Lower lobe of right lung (tissue), 2 donors: ENCODE data around the gene HLA-DRB1. TPM values are rescaled to one million over a fixed set of nuclear protein-coding genes. Genes with fewer than 3 reads are reported as not detected.

Source experiments
- ATAC-seq, 2 donors: fragments of 200-7000 bp; cut with Tn5 transposase; one replicate each; pipeline ENCODE4 v1.9.1; 2020 to 2022; ENCODE audit warnings: mild to moderate bottlenecking in 2 of 2, moderate library complexity in 2 of 2
- DNase-seq: peaks from one replicate; pipeline ENCODE4 v3.0.0-alpha.2; 2020
- H3K27ac ChIP-seq: fragments of 200-600 bp; one replicate; pipeline ENCODE4 v1.8.0; 2022
- H3K27me3 ChIP-seq: fragments of 200-600 bp; one replicate; pipeline ENCODE4 v1.8.0; 2022; ENCODE audit warnings: low read depth
- H3K36me3 ChIP-seq: fragments of 200-600 bp; one replicate; pipeline ENCODE4 v1.8.0; 2022; ENCODE audit warnings: mild to moderate bottlenecking
- H3K4me1 ChIP-seq: fragments of 200-600 bp; one replicate; pipeline ENCODE4 v1.8.0; 2022
- H3K4me3 ChIP-seq: fragments of 200-600 bp; one replicate; pipeline ENCODE4 v1.8.0; 2022; ENCODE audit warnings: mild to moderate bottlenecking
- H3K9me3 ChIP-seq: fragments of 200-600 bp; one replicate; pipeline ENCODE4 v1.8.0; 2022
- intact Hi-C: fragments of 100-400 bp; cut with DNase I; formaldehyde crosslinking; loops from one replicate; pipeline ENCODE4 v1.11.0; 2022
- total RNA-seq: library from RNA; stranded (reverse); fragmentation: NEBNext Ultra II Directional; extraction: Animal tissue kit (Norgen Biotek cat#: 25700); gene quantifications from one replicate; pipeline ENCODE4 v1.2.1, GENCODE V29; 2021
- TF ChIP-seq, protein P1 (sequence below): fragments of 200-600 bp; IDR thresholded peaks from one replicate; pipeline ENCODE4 v1.8.0; 2022; ENCODE audit warnings: antibody characterized with exemption, mild to moderate bottlenecking
- donor health status: DM: no; HTN: yes; CAD: no; lungs with severe emphysema.

HLA-DRB1 gene
- total RNA-seq, 1 donor from 2014 or later = 480 TPM

DNA sequence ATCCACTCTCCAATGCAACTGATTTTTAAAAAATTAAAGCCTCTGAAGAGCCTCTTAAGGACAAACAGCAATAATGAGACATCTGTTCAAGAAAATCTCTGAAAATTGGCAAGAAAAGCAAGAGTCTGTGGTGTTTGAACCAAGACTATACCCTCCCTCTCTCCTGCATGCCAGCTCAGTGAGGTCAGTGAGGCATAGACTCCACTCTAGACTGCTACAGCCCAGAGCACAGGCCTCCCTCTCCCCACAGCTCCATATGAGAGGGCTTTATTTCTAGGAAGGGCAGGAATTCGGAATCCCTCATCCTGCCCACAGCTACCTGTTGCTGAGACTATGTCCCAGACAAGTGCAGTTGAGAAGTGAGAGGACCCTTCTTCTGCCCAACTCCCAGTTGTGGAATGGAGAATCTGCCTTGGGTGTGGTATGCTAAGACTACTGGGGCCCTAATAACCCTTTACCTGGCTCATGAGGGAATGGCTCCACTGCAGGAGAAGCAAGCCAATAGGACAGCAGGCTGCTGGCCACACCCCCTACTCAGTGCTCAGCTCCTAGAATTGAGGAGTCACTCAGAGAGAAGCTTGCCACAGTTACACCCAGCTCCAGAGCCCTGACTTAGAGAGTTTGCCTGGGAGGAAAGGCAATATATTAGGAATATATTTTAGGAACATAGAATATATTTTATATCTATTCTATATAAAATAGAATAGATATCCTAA, 24.9 kb upstream of the HLA-DRB1 start:
- Histone ChIP-seq H3K9me3 (no peaks in the 10 kb centered on the region), H3K27me3 (no peaks in the 10 kb centered on the region), H3K4me3 (no peak overlapping the region), H3K36me3 (no peaks in the 10 kb centered on the region), H3K4me1 (no peaks in the 10 kb centered on the region), H3K27ac (no peak overlapping the region)
- peak in 1 of 2 donors; percentile 76 for ATAC-seq
- intact Hi-C loops = no loop called here
- DNase-seq = peak; percentile 56
- TF ChIP-seq, protein P1, sequence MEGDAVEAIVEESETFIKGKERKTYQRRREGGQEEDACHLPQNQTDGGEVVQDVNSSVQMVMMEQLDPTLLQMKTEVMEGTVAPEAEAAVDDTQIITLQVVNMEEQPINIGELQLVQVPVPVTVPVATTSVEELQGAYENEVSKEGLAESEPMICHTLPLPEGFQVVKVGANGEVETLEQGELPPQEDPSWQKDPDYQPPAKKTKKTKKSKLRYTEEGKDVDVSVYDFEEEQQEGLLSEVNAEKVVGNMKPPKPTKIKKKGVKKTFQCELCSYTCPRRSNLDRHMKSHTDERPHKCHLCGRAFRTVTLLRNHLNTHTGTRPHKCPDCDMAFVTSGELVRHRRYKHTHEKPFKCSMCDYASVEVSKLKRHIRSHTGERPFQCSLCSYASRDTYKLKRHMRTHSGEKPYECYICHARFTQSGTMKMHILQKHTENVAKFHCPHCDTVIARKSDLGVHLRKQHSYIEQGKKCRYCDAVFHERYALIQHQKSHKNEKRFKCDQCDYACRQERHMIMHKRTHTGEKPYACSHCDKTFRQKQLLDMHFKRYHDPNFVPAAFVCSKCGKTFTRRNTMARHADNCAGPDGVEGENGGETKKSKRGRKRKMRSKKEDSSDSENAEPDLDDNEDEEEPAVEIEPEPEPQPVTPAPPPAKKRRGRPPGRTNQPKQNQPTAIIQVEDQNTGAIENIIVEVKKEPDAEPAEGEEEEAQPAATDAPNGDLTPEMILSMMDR = no peak

GRCh38 chr6:32613475-32613874, 23.8 kb upstream of the HLA-DRB1 start:
- DNase-seq = no peak
- H3K27me3 ChIP-seq = no peaks in the 10 kb centered on the region
- intact Hi-C loops = no loop called here
- no peaks in the 10 kb centered on the region for H3K36me3 ChIP-seq
- no peak overlapping the region for H3K4me3 ChIP-seq
- TF ChIP-seq, protein P1 = no peak
- no peaks in the 10 kb centered on the region for H3K4me1 ChIP-seq
- H3K9me3 ChIP-seq = no peaks in the 10 kb centered on the region
- ATAC-seq = no peak
- no peak overlapping the region for H3K27ac ChIP-seq

DNA sequence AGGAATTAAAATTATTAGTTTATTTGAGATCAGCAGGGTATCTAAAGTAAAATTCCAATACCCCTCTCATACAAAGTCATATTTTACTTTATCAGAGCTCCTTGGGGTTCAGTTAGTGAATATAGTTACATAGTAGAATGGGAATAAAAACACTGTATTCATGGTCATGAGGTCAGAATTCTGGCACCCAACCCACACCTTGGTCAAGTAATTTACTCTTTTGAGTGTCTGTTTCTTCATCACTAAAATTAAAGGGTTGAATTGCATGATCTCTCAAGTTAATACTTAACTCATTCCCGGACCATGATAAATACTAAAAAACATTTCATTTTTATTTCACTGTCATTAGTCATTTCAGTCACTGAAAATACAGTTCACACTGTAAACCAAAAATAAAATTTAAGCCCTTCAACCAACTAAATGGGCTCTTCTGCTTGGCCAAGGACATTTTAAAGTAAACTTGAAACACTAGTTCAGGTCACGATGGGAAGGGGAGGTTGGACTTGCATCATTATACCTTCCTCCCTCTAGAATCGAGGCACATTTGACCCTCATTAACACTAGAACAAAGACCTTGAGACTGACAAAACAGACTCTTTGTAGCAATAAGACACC, 21.1 kb upstream of the HLA-DRB1 start:
- Histone ChIP-seq H3K27ac (peak overlapping the region; percentile 77), H3K9me3 (no peaks in the 10 kb centered on the region), H3K27me3 (no peaks in the 10 kb centered on the region), H3K4me1 (no peaks in the 10 kb centered on the region), H3K36me3 (no peaks in the 10 kb centered on the region), H3K4me3 (no peak overlapping the region)
- intact Hi-C loops = no loop called here
- no peak for DNase-seq
- TF ChIP-seq, protein P1 = no peak
- peak; percentile 4 to 65 for ATAC-seq

- H3K4me1 ChIP-seq = no peaks in the 10 kb centered on the region
- H3K27ac ChIP-seq = peak overlapping the region; percentile 79
- ATAC-seq (peak; percentile 98 to 99), DNase-seq (no peak)
- no peaks in the 10 kb centered on the region for H3K9me3 ChIP-seq
- no peaks in the 10 kb centered on the region for H3K27me3 ChIP-seq
- H3K36me3 ChIP-seq = no peaks in the 10 kb centered on the region
- TF ChIP-seq, protein P1 = no peak
- no peak overlapping the region for H3K4me3 ChIP-seq
- intact Hi-C loops = no loop called here
Measured at GRCh38 chr6:32609731-32610640, 20.3 kb upstream of the HLA-DRB1 start.

- Histone ChIP-seq H3K27me3 (no peaks in the 10 kb centered on the region), H3K36me3 (no peaks in the 10 kb centered on the region), H3K9me3 (no peaks in the 10 kb centered on the region), H3K27ac (peak overlapping the region; percentile 79), H3K4me1 (no peaks in the 10 kb centered on the region), H3K4me3 (no peak overlapping the region)
- DNase-seq (no peak), ATAC-seq (no peak)
- intact Hi-C loops = no loop called here
- TF ChIP-seq, protein P1 = no peak
Measured at GRCh38 chr6:32609391-32609730, 19.7 kb upstream of the HLA-DRB1 start.
